GM12892 (cell line): Measurements from ENCODE around the gene CLTC.

Experiments
- DNase-seq: peaks from one replicate; pipeline ENCODE4 v3.0.0; 2011; ENCODE audit not compliant: insufficient read length
- FAIRE-seq: peaks from 2 replicates; lab custom pipeline; 2011; peaks lifted over from hg19 to GRCh38; lab: Jason Lieb, UNC
- POLR2A ChIP-seq: IDR thresholded peaks from 2 replicates; pipeline ENCODE4 v1.6.1; 2011; ENCODE audit warnings: low read depth, low read length, control low read depth
- POLR2AphosphoS5 ChIP-seq: IDR thresholded peaks from 2 replicates; pipeline ENCODE4 v1.6.1; 2011; ENCODE audit warnings: low read depth, low read length, control low read depth
- TAF1 ChIP-seq: IDR thresholded peaks from 2 replicates; pipeline ENCODE4 v1.6.1; 2011; ENCODE audit warnings: low read depth, mild to moderate bottlenecking, control low read depth, low read length, borderline replicate concordance

Gene CLTC

DNA sequence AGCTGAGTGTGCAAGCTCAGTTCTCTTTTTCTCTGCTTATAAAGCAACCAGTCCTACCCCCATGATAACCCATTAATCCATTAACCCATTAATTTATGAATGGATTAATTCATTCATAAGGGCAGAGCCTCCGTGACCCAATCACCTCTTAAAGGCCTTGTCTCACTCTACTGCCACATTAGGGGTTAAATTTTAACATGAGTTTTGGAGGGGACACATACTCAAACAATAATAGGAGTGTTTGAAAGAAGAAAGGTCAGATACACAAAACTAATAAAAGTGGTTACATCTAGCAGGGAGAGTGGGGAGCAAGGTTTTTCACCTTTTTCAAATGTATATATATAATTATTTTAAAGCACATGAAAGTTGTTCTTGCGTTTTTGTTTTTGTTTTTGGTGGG is 94.6 kb downstream of the CLTC start:
- no peak for FAIRE-seq
- no peak for TF ChIP-seq POLR2AphosphoS5
- TF ChIP-seq TAF1 = no peak
- no peak for TF ChIP-seq POLR2A
- DNase-seq = no peak

- FAIRE-seq (no peak), DNase-seq (no peak)
- TF ChIP-seq POLR2A (no peak), POLR2AphosphoS5 (no peak), TAF1 (no peak)
Measured at GRCh38 chr17:59716427-59716826, 96.7 kb downstream of the CLTC start.

DNA sequence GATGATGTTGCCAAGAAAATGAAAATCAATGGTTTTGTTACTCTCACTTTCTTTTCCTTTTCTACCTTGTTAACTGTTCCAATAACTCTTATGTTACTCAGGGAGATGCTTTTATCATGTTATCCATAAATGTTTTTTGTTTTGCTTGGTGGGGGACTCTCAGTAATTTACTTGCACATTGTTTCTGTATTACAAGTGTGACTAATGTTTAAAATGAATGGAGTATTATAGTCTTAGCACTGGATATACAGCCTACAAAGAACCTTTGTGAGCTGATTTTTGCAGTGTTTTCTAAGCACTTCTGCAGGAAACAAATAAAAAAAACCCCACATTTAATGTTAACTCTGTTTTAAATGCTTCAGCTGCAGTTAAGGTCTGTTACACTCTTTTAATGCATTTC is 99.8 kb downstream of the CLTC start:
- FAIRE-seq (no peak), DNase-seq (no peak)
- no peak for TF ChIP-seq TAF1
- no peak for TF ChIP-seq POLR2A
- no peak for TF ChIP-seq POLR2AphosphoS5

- TF ChIP-seq TAF1 = no peak
- TF ChIP-seq POLR2A = no peak
- no peak for TF ChIP-seq POLR2AphosphoS5
- FAIRE-seq = no peak
- no peak for DNase-seq
Measured at GRCh38 chr17:59722623-59723022, 102.9 kb downstream of the CLTC start.

DNA sequence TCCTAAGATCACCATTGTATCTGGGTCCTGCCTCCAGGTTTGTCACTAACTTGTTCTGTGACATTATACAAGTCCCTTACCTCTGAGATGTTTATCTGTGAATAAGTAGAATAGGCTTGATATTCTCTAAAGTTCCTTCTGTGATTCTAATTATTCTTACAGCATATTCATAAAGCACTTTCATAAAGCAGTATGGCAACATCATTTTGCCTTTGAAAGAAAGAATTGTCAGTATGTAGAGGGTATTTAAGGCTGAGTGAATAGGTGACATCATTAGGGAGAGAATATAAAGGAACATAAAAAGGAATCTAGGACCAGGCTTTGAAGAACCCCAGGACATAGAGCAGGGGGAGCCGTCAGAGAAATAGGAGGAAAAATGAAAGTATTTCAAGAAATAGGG is 103.3 kb downstream of the CLTC start:
- no peak for TF ChIP-seq POLR2AphosphoS5
- TF ChIP-seq TAF1 = no peak
- TF ChIP-seq POLR2A = no peak
- FAIRE-seq (no peak), DNase-seq (no peak)

- TF ChIP-seq POLR2AphosphoS5 (no peak), POLR2A (no peak), TAF1 (no peak)
- FAIRE-seq = no peak
Measured at GRCh38 chr17:59723607-59724006, 103.9 kb downstream of the CLTC start.

GRCh38 chr17:59725691-59726090 is 106.0 kb downstream of the CLTC start:
- TF ChIP-seq TAF1 = no peak
- TF ChIP-seq POLR2AphosphoS5 = no peak
- no peak for TF ChIP-seq POLR2A
- FAIRE-seq = no peak

More at GRCh38 chr17:59723607-59724006, 103.9 kb downstream of the CLTC start:
- DNase-seq = no peak

GRCh38 chr17:59727817-59728533 is 108.3 kb downstream of the CLTC start:
- TF ChIP-seq POLR2AphosphoS5 (no peak), POLR2A (no peak), TAF1 (no peak)
- DNase-seq = no peak
- FAIRE-seq = no peak

More at GRCh38 chr17:59725691-59726090, 106.0 kb downstream of the CLTC start:
- no peak for DNase-seq

DNA sequence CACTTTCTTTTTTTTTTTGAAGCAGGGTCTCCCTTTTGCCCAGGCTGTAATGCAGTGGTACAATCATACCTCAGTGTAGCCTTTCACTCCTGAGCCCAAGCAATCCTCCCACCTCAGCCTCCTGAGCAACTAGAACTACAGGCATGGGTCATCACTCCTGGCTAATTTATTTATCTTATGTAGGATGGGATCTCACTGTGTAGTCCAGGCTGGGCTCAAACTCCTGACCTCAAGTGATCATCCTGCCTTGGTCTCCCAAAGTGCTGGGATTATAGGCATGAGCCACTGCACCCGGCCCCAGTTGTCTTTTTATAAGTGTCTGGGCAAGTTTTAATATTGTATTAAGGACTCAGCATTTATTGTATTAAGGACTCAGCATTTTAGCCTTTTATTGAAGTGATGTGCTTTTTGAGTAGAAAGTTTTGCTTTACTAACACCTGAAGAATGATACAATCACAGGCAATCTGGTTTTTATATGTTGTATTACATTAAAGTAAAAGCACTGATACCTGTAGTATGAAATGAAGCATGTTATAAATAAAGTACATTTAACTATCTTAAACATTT is 110.7 kb downstream of the CLTC start:
- TF ChIP-seq POLR2AphosphoS5 (no peak), POLR2A (no peak), TAF1 (no peak)
- no peak for DNase-seq
- no peak for FAIRE-seq

DNA sequence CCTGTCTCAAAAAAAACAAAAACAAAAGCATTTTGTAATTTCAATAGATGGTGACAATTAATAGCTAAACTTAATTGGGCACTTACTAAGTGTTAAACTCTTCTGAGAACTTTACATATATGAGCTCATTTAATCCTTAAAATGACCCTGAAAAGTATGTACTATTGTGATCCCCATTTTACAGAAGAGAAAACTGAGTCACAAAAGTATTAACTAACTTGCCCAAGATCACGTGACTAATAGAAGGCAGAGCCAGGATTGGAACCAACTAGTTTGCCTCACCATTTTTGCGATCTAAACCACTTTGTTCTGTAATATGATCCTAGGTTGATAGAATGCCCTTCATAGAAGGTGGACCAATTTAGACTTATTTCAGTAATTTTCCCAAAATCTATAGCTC is 114.0 kb downstream of the CLTC start:
- TF ChIP-seq POLR2AphosphoS5 = no peak
- TF ChIP-seq TAF1 = no peak
- no peak for TF ChIP-seq POLR2A
- FAIRE-seq (no peak), DNase-seq (no peak)

DNA sequence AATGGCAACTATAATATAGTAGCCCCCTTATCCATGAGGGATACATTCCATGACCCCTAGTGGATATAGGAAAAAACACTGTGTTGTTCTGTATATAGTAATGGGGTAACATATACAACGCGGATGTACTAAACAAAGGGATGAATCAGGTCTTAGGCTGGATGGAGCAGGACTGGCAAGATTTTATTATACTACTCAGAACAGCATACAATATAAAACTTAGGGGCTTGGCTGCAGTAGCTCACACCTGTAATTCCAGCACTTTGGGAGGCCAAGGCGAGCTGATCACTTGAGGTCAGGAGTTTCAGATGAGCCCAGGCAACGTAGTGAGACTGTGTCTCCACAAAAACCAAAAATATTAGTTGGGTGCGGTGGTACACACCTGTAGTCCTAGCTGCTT is 114.5 kb downstream of the CLTC start:
- FAIRE-seq (no peak), DNase-seq (no peak)
- no peak for TF ChIP-seq POLR2AphosphoS5
- no peak for TF ChIP-seq TAF1
- no peak for TF ChIP-seq POLR2A

GRCh38 chr17:59737324-59737723 is 117.6 kb downstream of the CLTC start:
- no peak for FAIRE-seq
- no peak for TF ChIP-seq TAF1
- no peak for TF ChIP-seq POLR2A
- no peak for TF ChIP-seq POLR2AphosphoS5
- no peak for DNase-seq

GRCh38 chr17:59743842-59744241 is 124.1 kb downstream of the CLTC start:
- DNase-seq (no peak), FAIRE-seq (no peak)
- TF ChIP-seq POLR2A (no peak), POLR2AphosphoS5 (no peak), TAF1 (no peak)
